HepG2 (cell line): ENCODE results near the gene LYRM4.
A peak's percentile ranks its signal among the peaks of the same experiment; 100 is the strongest.

Experiments used
- ATF7-NPFF ChIP-seq: sonication (generic); formaldehyde crosslinking; IDR thresholded peaks from 2 replicates; pipeline ENCODE4 v1.8.1; 2023; ENCODE audit warnings: mild to moderate bottlenecking, low read depth, missing genetic modification reagents, moderate library complexity
- CTCF ChIP-seq: sonication (generic); formaldehyde crosslinking; IDR thresholded peaks from 2 replicates; pipeline ENCODE4 v1.5.0; 2020; ENCODE audit warnings: mild to moderate bottlenecking, missing genetic modification reagents, moderate library complexity
- KAT2B ChIP-seq: fragments of 150-350 bp; IDR thresholded peaks from 2 replicates; pipeline ENCODE4 v1.6.1; 2014; ENCODE audit warnings: low read depth, low read length, borderline replicate concordance
- MAX ChIP-seq: IDR thresholded peaks from 2 replicates; pipeline ENCODE4 v1.6.1; 2012; ENCODE audit warnings: inconsistent platforms
- POLR2AphosphoS5 ChIP-seq: IDR thresholded peaks from 2 replicates; pipeline ENCODE4 v1.6.1; 2012; ENCODE audit warnings: low read depth, low read length
- RFX1 ChIP-seq: fragments of 450-650 bp; IDR thresholded peaks from 2 replicates; pipeline ENCODE4 v1.6.1; 2017
- SMAD3 ChIP-seq: sonication (generic); formaldehyde crosslinking; IDR thresholded peaks from 2 replicates; pipeline ENCODE4 v1.4.0; 2020; ENCODE audit warnings: missing genetic modification reagents
- TARDBP ChIP-seq: sonication (generic); formaldehyde crosslinking; IDR thresholded peaks from 2 replicates; pipeline ENCODE4 v1.8.0; 2022; ENCODE audit warnings: mild to moderate bottlenecking, missing genetic modification reagents
- YY1 ChIP-seq: IDR thresholded peaks from 2 replicates; pipeline ENCODE4 v1.6.1; 2011; ENCODE audit warnings: low read length, low read depth, moderate library complexity, mild to moderate bottlenecking; ENCODE audit not compliant: insufficient read depth, insufficient replicate concordance
- ZBTB8A ChIP-seq: sonication (generic); formaldehyde crosslinking; IDR thresholded peaks from 2 replicates; pipeline ENCODE4 v1.4.0; 2020; ENCODE audit warnings: mild to moderate bottlenecking, low read depth, missing genetic modification reagents, borderline replicate concordance
- ZNF142 ChIP-seq: sonication (generic); formaldehyde crosslinking; IDR thresholded peaks from 2 replicates; pipeline ENCODE4 v1.4.0; 2020; ENCODE audit warnings: missing genetic modification reagents
- ZNF292 ChIP-seq: sonication (generic); formaldehyde crosslinking; IDR thresholded peaks from 2 replicates; pipeline ENCODE4 v1.8.1; 2022; ENCODE audit warnings: mild to moderate bottlenecking, low read depth, missing genetic modification reagents, borderline replicate concordance
- ZNF362 ChIP-seq: sonication (generic); formaldehyde crosslinking; IDR thresholded peaks from 2 replicates; pipeline ENCODE4 v1.4.0; 2020; ENCODE audit warnings: missing genetic modification reagents, mild to moderate bottlenecking, borderline replicate concordance

GRCh38 chr6:5078121-5078669, 182.6 kb downstream of the LYRM4 start:
- no peak for TF ChIP-seq KAT2B
- TF ChIP-seq ZNF362 (CRISPR knock-in tag), result no peak
- TF ChIP-seq TARDBP (CRISPR knock-in tag), result no peak
- TF ChIP-seq POLR2AphosphoS5, result no peak
- no peak for TF ChIP-seq ZNF142
- TF ChIP-seq ATF7-NPFF (CRISPR knock-in tag), result no peak
- no peak for TF ChIP-seq ZNF292 (CRISPR knock-in tag)
- TF ChIP-seq SMAD3 (CRISPR knock-in tag), result no peak
- no peak for TF ChIP-seq ZBTB8A
- no peak for TF ChIP-seq RFX1
- TF ChIP-seq YY1, result no peak
- TF ChIP-seq MAX, result no peak
- peak; percentile 29 for TF ChIP-seq CTCF (CRISPR knock-in tag)
